ELR (cell line): ENCODE results near the gene FKBP11.
A peak's percentile ranks its signal among the peaks of the same experiment; 100 is the strongest.
"Not testable (repeated sequence)": the region's sequence is repeated elsewhere in the genome, so short reads cannot be mapped to it uniquely, and the experiment has no call there.

Source experiments
- DNase-seq: peaks from one replicate; pipeline ENCODE4 v3.0.0-alpha.2; 2015; ENCODE audit warnings: low read depth

The FKBP11 gene

GRCh38 chr12:48954841-48955501 lies 29.7 kb upstream of the FKBP11 start:
- no peak for DNase-seq

GRCh38 chr12:48954061-48954460 lies 28.8 kb upstream of the FKBP11 start:
- DNase-seq, result no peak

GRCh38 chr12:48952691-48953090 lies 27.4 kb upstream of the FKBP11 start:
- no peak for DNase-seq

- DNase-seq, result no peak
These were observed 22.4 kb upstream of the FKBP11 start for GRCh38 chr12:48947727-48948126.

GRCh38 chr12:48946943-48947342 lies 21.7 kb upstream of the FKBP11 start:
- DNase-seq, result no peak

GRCh38 chr12:48946205-48946604 lies 20.9 kb upstream of the FKBP11 start:
- no peak for DNase-seq

GRCh38 chr12:48943221-48943620 lies 17.9 kb upstream of the FKBP11 start:
- no peak for DNase-seq

- no peak for DNase-seq
These were observed 14.9 kb upstream of the FKBP11 start for GRCh38 chr12:48940181-48940580.

- DNase-seq, result no peak
These were observed 13.5 kb upstream of the FKBP11 start for GRCh38 chr12:48938805-48939204.

GRCh38 chr12:48937170-48937569 lies 11.9 kb upstream of the FKBP11 start:
- DNase-seq, result peak; percentile 28

GRCh38 chr12:48936379-48936979 lies 11.2 kb upstream of the FKBP11 start:
- peak; percentile 78 for DNase-seq

GRCh38 chr12:48934312-48934706 lies 9.0 kb upstream of the FKBP11 start:
- DNase-seq, result peak; percentile 37

GRCh38 chr12:48933664-48934311 lies 8.5 kb upstream of the FKBP11 start:
- DNase-seq, result no peak

- no peak for DNase-seq
These were observed 7.6 kb upstream of the FKBP11 start for GRCh38 chr12:48932878-48933277.

GRCh38 chr12:48930475-48930874 lies 5.2 kb upstream of the FKBP11 start:
- DNase-seq, result no peak

GRCh38 chr12:48929551-48929950 lies 4.3 kb upstream of the FKBP11 start:
- no peak for DNase-seq

- DNase-seq, result peak; percentile 77
These were observed 2.0 kb upstream of the FKBP11 start for GRCh38 chr12:48927261-48927660.

- peak; percentile 65 for DNase-seq
These were observed 532 bp downstream of the FKBP11 start for GRCh38 chr12:48924617-48925303.

- no peak for DNase-seq
These were observed 2.2 kb downstream of the FKBP11 start for GRCh38 chr12:48923117-48923516.

GRCh38 chr12:48917857-48918537 lies 7.3 kb downstream of the FKBP11 start:
- DNase-seq, result no peak

GRCh38 chr12:48910196-48910595 lies 15.1 kb downstream of the FKBP11 start:
- no peak for DNase-seq

GRCh38 chr12:48909698-48910097 lies 15.6 kb downstream of the FKBP11 start:
- DNase-seq, result not testable (repeated sequence)
